Mucosa of gallbladder (tissue), 1 donor: ENCODE data around the gene ARHGAP19. TPM values are rescaled to one million over a fixed set of nuclear protein-coding genes. Genes with fewer than 3 reads are reported as not detected.

Experiments
- total RNA-seq: library from RNA; stranded (reverse); gene quantifications from one replicate; pipeline ENCODE4 v1.2.1, GENCODE V29; 2021
- donor health status: DM: no; HTN: no; CAD: no.

Gene ARHGAP19
- total RNA-seq, 1 donor from 2014 or later, result 10.9 TPM

Other genes with a start within 250 kb of the ARHGAP19 start
- 0.40 TPM for gene SLIT1, start 106.7 kb downstream of the ARHGAP19 start, total RNA-seq
- 9.4 TPM for gene FRAT1, start 26.6 kb upstream of the ARHGAP19 start, total RNA-seq
- gene FRAT2, start 42.1 kb upstream of the ARHGAP19 start, total RNA-seq, result 18.6 TPM
- gene RRP12, start 108.7 kb upstream of the ARHGAP19 start, total RNA-seq, result 20.9 TPM
- gene PGAM1, start 133.6 kb upstream of the ARHGAP19 start, total RNA-seq, result 270 TPM
- 33.8 TPM for gene EXOSC1, start 153.4 kb upstream of the ARHGAP19 start, total RNA-seq
- 37.4 TPM for gene ZDHHC16, start 153.5 kb upstream of the ARHGAP19 start, total RNA-seq
- 48.1 TPM for gene MMS19, start 205.8 kb upstream of the ARHGAP19 start, total RNA-seq
- 13.8 TPM for gene UBTD1, start 206.3 kb upstream of the ARHGAP19 start, total RNA-seq